GM18870 (cell line): ENCODE results near the gene QRICH2.
"Not testable (repeated sequence)": the region's sequence is repeated elsewhere in the genome, so short reads cannot be mapped to it uniquely, and the experiment has no call there.

Source experiments
- ATAC-seq: cut with Tn5 transposase; IDR thresholded peaks from one replicate; pipeline ENCODE4 v1.9.1; 2021; ENCODE audit warnings: moderate library complexity; ENCODE audit not compliant: unreplicated experiment

QRICH2 gene

DNA sequence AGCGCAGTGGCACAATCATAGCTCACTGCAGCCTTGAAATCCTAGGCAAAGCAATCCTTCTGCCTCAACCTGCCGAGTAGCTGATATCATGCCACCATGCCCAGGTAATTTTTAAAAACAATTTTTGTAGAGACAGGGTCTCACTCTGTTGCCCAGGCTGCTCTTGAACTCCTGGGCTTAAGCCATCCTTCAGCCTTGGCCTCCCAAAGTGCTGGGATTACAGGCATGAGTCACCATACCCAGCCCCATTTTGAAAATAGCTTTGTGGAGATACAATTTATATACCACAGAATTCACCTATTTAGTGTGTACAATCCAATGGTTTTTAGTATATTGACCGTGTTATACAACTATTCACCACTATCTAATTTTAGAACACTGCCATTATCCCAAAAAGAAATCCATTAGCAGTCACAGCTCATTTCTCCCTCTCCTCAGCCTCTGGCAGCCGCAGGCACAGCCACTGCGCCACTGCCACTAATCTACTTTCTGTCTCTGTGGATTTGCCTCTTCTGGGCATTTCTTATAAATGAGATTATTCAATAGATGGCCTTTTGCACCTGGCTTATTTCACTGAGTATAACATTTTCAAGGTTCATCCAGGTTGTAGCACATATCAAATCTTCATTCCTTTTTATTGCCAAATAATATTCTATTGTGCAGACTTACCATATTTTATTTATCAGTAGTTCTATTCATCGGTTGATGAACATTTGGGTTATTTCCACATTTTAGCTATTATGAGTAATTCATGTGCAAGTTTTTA is 74.3 kb downstream of the QRICH2 start:
- no peak for ATAC-seq

DNA sequence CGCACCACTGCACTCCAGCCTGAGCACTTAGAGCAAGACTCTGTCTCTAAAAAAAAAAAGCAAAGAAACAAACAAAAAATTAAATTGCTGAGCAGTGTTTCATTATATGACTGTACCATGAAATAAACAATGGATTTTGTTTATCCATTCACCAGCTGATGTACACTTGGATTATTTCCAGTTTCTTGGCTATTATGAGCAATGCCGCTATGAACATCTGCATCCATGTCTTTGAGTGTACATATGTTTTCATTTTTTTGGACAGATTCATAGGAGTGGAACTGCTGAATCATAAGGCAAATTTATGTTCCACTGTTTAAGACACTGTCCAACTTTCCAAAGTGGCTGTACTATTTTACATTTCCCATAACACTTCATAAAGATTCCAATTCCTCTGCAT is 75.7 kb downstream of the QRICH2 start:
- ATAC-seq: no peak

DNA sequence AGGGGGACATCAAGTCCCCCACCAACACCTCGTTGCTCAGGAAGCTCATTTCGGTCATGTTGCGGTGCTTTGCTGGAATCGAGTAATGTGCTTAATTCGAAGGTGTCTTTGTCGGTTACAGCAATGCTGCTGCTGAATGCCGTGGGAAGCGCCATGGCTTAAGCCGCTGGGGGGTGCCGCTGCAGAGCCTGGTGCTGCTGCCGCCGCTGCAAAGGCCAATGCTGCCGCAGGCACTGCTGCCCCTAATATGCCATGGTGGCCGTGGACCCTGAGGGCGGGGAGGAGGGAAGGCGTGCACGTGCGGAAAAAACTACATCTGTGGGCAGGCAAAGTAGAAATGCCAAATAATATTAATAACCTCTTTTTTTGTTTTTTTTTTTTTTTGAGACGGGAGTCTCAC is 81.3 kb downstream of the QRICH2 start:
- ATAC-seq: not testable (repeated sequence)

DNA sequence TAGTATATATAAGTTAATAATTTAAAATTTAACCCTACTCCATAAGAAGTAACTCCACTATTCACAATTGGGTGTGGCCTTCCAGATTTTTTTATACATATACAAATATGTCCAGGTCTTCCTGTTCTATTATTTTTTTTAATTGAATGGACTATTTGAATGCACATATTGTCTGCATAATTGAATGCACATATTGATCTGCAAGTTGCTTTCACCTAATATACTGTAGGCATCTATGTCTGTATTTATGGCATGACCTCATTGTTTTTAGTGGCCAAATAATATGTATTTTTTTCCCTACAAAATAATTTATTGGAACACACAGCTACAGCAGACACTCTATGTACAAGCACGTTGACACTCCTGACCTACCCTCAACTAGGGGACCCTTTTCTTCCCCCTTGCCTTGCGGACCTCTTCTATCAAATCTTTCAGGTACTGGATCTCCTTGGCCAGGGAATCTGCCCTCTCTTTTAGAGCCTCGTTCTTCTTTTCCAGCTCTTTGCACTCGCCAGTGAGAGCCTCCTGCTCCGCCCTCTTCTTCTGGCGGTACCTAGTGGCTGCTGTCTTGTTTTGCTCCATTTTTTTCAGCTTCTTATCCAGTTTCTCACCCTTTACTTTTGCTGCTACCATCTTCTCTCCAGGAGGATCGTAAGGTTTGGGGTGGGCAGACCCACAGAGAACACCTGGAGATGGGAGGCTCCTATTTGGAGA is 82.5 kb downstream of the QRICH2 start:
- ATAC-seq: not testable (repeated sequence)
